Measurements from ENCODE around the gene ACTG2. TPM values are rescaled to one million over a fixed set of nuclear protein-coding genes. Genes with fewer than 3 reads are reported as not detected.
A peak's percentile ranks its signal among the peaks of the same experiment; 100 is the strongest.
"Not testable (repeated sequence)": the region's sequence is repeated elsewhere in the genome, so short reads cannot be mapped to it uniquely, and the experiment has no call there.

The ACTG2 gene
- polyA plus RNA-seq, 6 donors from 2014 or later: not detected

GRCh38 chr2:73877984-73878383 lies 14.8 kb upstream of the ACTG2 start:
- peaks cover 5 to 13% (median 12%) of the 10 kb centered on the region in 3 donors for H3K27me3 Mint-ChIP-seq
- not testable (repeated sequence) for ATAC-seq (ENCODE audit: low read depth in 2 of 2); H3K4me3 Mint-ChIP-seq; H3K36me3 Mint-ChIP-seq; DNase-seq; H3K4me1 Mint-ChIP-seq; H3K27ac Mint-ChIP-seq; H3K9me3 Mint-ChIP-seq

GRCh38 chr2:73885406-73885805 lies 7.4 kb upstream of the ACTG2 start:
- Mint-ChIP-seq H3K27ac (no peak overlapping the region), H3K36me3 (no peaks in the 10 kb centered on the region), H3K9me3 (no peaks in the 10 kb centered on the region), H3K4me1 (no peaks in the 10 kb centered on the region), H3K27me3 (peaks cover 30 to 40% (median 32%) of the 10 kb centered on the region in 3 donors), H3K4me3 (no peak overlapping the region)
- no peak for ATAC-seq (ENCODE audit: low read depth in 2 of 2)
- DNase-seq: no peak

- no peaks in the 10 kb centered on the region for H3K36me3 Mint-ChIP-seq
- DNase-seq: no peak
- H3K4me3 Mint-ChIP-seq: no peak overlapping the region
- no peak for ATAC-seq (ENCODE audit: low read depth in 2 of 2)
- H3K9me3 Mint-ChIP-seq: no peaks in the 10 kb centered on the region
- no peaks in the 10 kb centered on the region for H3K4me1 Mint-ChIP-seq
- H3K27me3 Mint-ChIP-seq: peaks cover 30 to 46% (median 37%) of the 10 kb centered on the region in 3 donors
- H3K27ac Mint-ChIP-seq: peak overlapping the region in 1 of 6 donors; percentile 23
These were observed 6.5 kb upstream of the ACTG2 start for GRCh38 chr2:73886357-73886756.

GRCh38 chr2:73887596-73888353 lies 5.0 kb upstream of the ACTG2 start:
- not testable (repeated sequence) for ATAC-seq (ENCODE audit: low read depth in 2 of 2); H3K4me3 Mint-ChIP-seq; H3K4me1 Mint-ChIP-seq; H3K27ac Mint-ChIP-seq; H3K9me3 Mint-ChIP-seq; H3K36me3 Mint-ChIP-seq; DNase-seq
- peaks cover 26 to 46% (median 36%) of the 10 kb centered on the region in 3 donors for H3K27me3 Mint-ChIP-seq

GRCh38 chr2:73888388-73888787 lies 4.4 kb upstream of the ACTG2 start:
- H3K4me3 Mint-ChIP-seq: no peak overlapping the region
- peaks cover 23 to 40% (median 30%) of the 10 kb centered on the region in 3 donors for H3K27me3 Mint-ChIP-seq
- no peak overlapping the region for H3K27ac Mint-ChIP-seq
- no peaks in the 10 kb centered on the region for H3K36me3 Mint-ChIP-seq
- H3K9me3 Mint-ChIP-seq: no peaks in the 10 kb centered on the region
- DNase-seq: no peak
- ATAC-seq (ENCODE audit: low read depth in 2 of 2): no peak
- H3K4me1 Mint-ChIP-seq: no peaks in the 10 kb centered on the region

- ATAC-seq (ENCODE audit: low read depth in 2 of 2): no peak
- H3K4me3 Mint-ChIP-seq: no peak overlapping the region
- peaks cover 19 to 37% (median 26%) of the 10 kb centered on the region in 3 donors for H3K27me3 Mint-ChIP-seq
- no peaks in the 10 kb centered on the region for H3K9me3 Mint-ChIP-seq
- no peak for DNase-seq
- peak overlapping the region in 1 of 6 donors; percentile 21 for H3K27ac Mint-ChIP-seq
- H3K4me1 Mint-ChIP-seq: no peaks in the 10 kb centered on the region
- H3K36me3 Mint-ChIP-seq: no peaks in the 10 kb centered on the region
These were observed 3.6 kb upstream of the ACTG2 start for GRCh38 chr2:73889206-73889605.

GRCh38 chr2:73890301-73891092 lies 2.3 kb upstream of the ACTG2 start:
- H3K4me1 Mint-ChIP-seq: no peaks in the 10 kb centered on the region
- no peaks in the 10 kb centered on the region for H3K36me3 Mint-ChIP-seq
- DNase-seq (no peak), ATAC-seq (ENCODE audit: low read depth in 2 of 2) (no peak)
- H3K9me3 Mint-ChIP-seq: no peaks in the 10 kb centered on the region
- H3K27me3 Mint-ChIP-seq: peaks cover 16 to 37% (median 31%) of the 10 kb centered on the region in 3 donors
- H3K27ac Mint-ChIP-seq: peak overlapping the region in 1 of 6 donors; percentile 27
- H3K4me3 Mint-ChIP-seq: no peak overlapping the region

- Mint-ChIP-seq H3K36me3 (no peaks in the 10 kb centered on the region), H3K27ac (peak overlapping the region in 1 of 6 donors; percentile 85), H3K4me3 (no peak overlapping the region), H3K9me3 (no peaks in the 10 kb centered on the region), H3K27me3 (peaks cover 8 to 29% (median 24%) of the 10 kb centered on the region in 3 donors), H3K4me1 (peaks cover 3 to 4% (median 3%) of the 10 kb centered on the region in 3 donors)
- no peak for ATAC-seq (ENCODE audit: low read depth in 2 of 2)
- no peak for DNase-seq
These were observed 1.4 kb upstream of the ACTG2 start for GRCh38 chr2:73891276-73891901.

GRCh38 chr2:73893764-73894474 lies 1.1 kb downstream of the ACTG2 start:
- peaks cover 4 to 14% (median 10%) of the 10 kb centered on the region in 3 donors for H3K27me3 Mint-ChIP-seq
- ATAC-seq (ENCODE audit: low read depth in 2 of 2) (no peak), DNase-seq (no peak)
- H3K36me3 Mint-ChIP-seq: no peaks in the 10 kb centered on the region
- no peaks in the 10 kb centered on the region for H3K9me3 Mint-ChIP-seq
- peak overlapping the region in 1 of 6 donors; percentile 83 for H3K27ac Mint-ChIP-seq
- H3K4me1 Mint-ChIP-seq: peaks cover 4 to 12% (median 6%) of the 10 kb centered on the region in 3 donors
- no peak overlapping the region for H3K4me3 Mint-ChIP-seq

GRCh38 chr2:73894475-73894850 lies 1.7 kb downstream of the ACTG2 start:
- no peak overlapping the region for H3K4me3 Mint-ChIP-seq
- H3K4me1 Mint-ChIP-seq: peaks cover 4 to 12% (median 6%) of the 10 kb centered on the region in 3 donors
- H3K27me3 Mint-ChIP-seq: peaks cover 4 to 14% (median 10%) of the 10 kb centered on the region in 3 donors
- ATAC-seq (ENCODE audit: low read depth in 2 of 2) (no peak), DNase-seq (no peak)
- H3K36me3 Mint-ChIP-seq: no peaks in the 10 kb centered on the region
- H3K27ac Mint-ChIP-seq: no peak overlapping the region
- H3K9me3 Mint-ChIP-seq: no peaks in the 10 kb centered on the region

- Mint-ChIP-seq H3K27ac (no peak overlapping the region), H3K4me1 (peaks cover 4 to 12% (median 6%) of the 10 kb centered on the region in 3 donors), H3K36me3 (no peaks in the 10 kb centered on the region), H3K9me3 (no peaks in the 10 kb centered on the region), H3K27me3 (peaks cover 4 to 16% (median 10%) of the 10 kb centered on the region in 3 donors), H3K4me3 (no peak overlapping the region)
- DNase-seq (no peak), ATAC-seq (ENCODE audit: low read depth in 2 of 2) (no peak)
These were observed 2.1 kb downstream of the ACTG2 start for GRCh38 chr2:73894877-73895276.

GRCh38 chr2:73895473-73895872 lies 2.7 kb downstream of the ACTG2 start:
- Mint-ChIP-seq H3K36me3 (no peaks in the 10 kb centered on the region), H3K4me3 (no peak overlapping the region), H3K9me3 (no peaks in the 10 kb centered on the region), H3K27ac (no peak overlapping the region), H3K4me1 (peaks cover 4 to 12% (median 6%) of the 10 kb centered on the region in 3 donors), H3K27me3 (peaks cover 4 to 22% (median 10%) of the 10 kb centered on the region in 3 donors)
- DNase-seq: no peak
- ATAC-seq (ENCODE audit: low read depth in 2 of 2): no peak

All from naive B cell (primary cell).